ENCODE data around the gene ITGA7.

DNA sequence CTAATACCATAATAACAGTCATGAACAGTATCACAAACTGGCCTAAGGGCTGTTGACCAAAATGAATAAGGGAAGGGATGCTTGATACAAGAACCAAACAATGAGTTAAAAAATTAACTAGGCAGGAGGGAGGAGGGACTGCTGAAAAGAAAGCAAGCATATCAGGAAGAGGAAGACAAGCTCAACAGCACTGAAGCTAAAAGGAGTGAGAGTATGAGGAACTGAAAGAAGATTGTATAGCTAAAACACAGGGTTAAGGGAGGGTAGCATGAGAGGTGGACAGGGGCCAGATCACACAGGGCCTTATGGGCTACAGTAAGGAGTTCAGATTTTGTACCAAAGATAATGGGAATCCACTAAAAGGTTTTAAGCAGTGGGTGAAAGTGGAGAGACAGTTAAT is 34.1 kb downstream of the ITGA7 start:
- TF ChIP-seq CTCF (IDR thresholded peaks at IDR 0.05) = no peak
- TF ChIP-seq ZFX (IDR thresholded peaks at IDR 0.05; ENCODE audit: borderline replicate concordance) = no peak
